ENCODE results near the gene MSMP.

The MSMP gene

DNA sequence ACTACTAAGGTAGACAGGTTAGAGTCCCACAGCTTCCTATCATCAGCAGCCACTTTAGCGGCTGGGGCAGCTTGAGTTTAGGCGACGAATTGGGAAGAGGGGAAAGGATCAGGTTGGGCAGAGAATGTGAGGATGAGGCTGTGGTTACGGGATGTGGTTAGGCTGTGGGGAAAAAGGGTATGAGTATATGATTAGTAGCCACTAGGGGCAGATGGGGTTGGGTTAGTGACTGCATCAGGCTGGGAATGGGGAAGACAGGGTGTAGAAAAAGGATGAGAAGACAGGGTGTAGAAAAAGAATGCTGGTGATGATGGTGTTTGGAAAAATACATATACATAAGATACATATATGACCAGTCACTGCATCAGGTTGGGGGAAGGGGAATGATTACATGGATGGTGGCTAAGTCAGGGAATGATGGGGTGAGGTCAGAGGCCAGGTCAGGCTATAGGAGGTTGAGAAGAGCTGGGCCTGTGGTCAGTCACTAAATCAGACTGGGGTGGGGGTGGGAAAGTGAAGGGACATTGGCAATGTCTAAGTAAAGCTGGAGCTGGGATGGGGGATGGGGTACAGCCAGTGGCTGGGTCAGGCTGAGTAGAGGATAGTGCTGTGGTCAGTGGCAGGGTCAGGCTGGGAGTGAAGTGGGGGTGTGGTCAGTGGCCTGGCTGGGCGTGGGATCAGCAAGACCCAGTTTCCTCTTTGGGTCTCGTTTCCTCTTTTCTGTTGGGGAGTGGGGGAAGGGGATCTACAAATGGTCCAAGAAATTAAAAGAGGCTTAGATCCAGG, 24.2 kb downstream of the MSMP start:
- in situ Hi-C loops (cut with HindIII; ENCODE audit: low pct_ligation_motif_present, low pct_unique_long_range_greater_than_20kb, low sequenced_read_pairs): no loop called here
- peak; percentile 83 for DNase-seq

DNA sequence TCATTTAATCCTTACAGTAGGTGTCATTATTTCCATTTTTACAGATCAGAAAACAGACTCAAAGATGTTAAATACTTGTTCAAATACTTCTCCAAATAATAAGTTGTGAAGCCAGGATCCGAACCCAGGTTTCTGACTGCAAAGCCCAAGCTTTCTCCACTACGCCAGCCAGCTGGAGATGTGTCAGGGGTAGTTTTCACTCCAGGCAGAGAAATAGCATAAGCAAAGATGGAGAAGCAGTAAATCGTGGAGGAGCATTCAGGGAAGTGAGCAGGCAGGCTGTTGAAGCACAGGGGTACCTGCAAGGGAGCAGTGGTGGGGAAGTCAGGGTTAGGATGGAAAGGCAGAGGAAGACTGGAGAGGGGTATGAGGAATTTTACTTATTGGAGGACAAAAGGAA, 25.0 kb downstream of the MSMP start:
- no peak for DNase-seq
- in situ Hi-C loops (cut with HindIII; ENCODE audit: low pct_ligation_motif_present, low pct_unique_long_range_greater_than_20kb, low sequenced_read_pairs): no loop called here

DNA sequence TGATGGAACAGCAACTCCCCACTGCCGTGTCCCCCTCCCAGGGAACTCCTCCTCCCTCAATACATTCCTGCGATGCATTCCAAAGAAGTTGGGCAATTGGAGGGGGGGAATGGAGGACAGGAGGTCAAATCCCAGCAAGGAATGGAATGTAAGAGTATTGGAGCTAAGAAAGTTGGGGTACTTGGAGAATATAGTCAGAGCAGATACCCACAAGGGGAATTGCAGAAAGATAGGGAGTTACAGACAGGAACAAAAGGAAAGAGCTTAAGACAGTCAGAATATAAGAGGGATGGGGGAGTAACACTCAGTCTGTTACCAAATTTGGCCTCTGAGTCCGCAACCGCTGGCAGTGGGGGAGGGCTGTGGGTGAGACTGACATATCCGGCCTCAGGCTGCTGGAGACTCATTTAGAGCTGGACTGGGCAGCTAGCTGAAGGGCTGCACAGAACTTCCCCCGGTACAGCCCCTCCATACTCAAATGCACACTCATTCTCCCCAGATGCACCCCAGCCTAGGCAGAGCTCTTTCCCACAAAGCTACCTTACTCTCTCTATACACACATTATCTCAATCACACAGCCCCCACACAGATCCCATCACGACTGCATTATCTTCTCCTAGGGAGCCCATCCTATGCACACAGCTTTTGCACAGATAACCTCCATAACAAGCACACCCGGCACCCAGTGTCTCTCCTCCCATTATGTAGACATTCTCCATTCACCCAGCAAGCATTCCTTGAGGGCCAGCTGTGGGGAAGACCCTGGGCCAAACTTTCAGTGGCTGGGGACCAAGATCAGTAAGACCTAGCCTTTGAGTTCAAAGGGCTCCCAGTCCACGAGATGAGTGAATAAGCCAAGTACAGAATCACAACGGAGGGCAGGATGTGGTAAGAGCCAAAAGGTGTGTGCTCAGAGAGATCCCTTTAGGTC, 25.8 kb downstream of the MSMP start:
- in situ Hi-C loops (cut with HindIII; ENCODE audit: low pct_ligation_motif_present, low pct_unique_long_range_greater_than_20kb, low sequenced_read_pairs): no loop called here

DNA sequence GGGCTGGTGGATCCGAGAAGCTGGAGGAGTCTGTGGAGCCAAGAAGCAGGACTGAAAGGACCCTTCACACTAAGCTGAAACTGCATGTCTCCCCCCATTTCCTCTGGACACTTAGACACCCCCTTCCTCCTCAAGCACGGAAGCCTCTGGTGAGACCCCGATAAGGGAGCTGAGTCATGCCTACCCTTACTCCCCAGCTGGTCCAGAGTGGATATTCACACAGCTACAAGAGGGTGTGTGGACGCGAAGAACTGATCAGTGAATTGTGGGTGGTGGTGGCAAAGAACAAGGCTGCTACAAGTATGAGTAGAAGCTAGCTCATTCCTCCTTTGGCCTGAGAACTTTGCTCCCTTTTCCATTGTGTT, 26.4 kb downstream of the MSMP start:
- in situ Hi-C loops (cut with HindIII; ENCODE audit: low pct_ligation_motif_present, low pct_unique_long_range_greater_than_20kb, low sequenced_read_pairs): no loop called here
- DNase-seq: no peak

More for the DNA sequence above, 25.8 kb downstream of the MSMP start:
- DNase-seq: peak; percentile 83

DNA sequence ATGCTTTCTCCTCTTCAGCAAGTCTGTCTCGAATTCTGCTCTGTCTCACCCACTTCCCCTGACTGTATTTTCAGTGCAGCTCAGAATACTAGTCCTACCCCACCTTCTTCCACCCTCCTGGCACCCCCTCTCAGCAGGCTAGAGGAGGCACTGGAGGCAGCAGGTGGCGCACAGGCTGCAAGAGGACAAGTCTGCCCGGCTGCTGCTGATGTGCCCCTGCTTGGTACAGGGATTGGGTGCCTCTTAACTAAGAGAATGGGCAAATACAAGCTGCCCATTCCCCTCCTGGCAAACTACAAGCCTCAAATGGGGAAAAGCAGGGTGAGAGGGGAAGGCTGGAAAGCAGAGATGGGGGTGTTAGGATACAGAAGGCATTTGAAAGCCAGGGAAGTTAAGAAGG, 27.1 kb downstream of the MSMP start:
- in situ Hi-C loops (cut with HindIII; ENCODE audit: low pct_ligation_motif_present, low pct_unique_long_range_greater_than_20kb, low sequenced_read_pairs): no loop called here
- DNase-seq: peak; percentile 72

DNA sequence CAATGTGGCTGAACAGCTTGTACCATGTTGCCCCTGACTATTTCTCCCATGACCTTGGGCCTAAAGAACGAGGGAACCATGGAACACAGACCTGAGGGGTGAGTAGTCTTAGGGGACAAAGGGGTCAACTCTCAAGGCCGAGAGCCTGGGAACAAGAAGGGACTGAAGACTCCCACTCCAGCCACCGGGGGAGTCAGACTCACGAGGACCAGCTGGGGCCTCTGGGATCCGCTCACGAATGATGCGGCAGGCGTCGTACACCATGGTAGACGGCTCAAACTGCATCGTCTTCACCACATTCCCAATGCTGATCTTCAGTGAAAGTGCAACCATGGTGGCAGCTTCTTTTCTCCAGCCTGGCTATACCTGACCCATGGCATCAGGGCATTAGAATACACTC, 28.7 kb downstream of the MSMP start:
- DNase-seq: no peak
- in situ Hi-C loops (cut with HindIII; ENCODE audit: low pct_ligation_motif_present, low pct_unique_long_range_greater_than_20kb, low sequenced_read_pairs): no loop called here

DNA sequence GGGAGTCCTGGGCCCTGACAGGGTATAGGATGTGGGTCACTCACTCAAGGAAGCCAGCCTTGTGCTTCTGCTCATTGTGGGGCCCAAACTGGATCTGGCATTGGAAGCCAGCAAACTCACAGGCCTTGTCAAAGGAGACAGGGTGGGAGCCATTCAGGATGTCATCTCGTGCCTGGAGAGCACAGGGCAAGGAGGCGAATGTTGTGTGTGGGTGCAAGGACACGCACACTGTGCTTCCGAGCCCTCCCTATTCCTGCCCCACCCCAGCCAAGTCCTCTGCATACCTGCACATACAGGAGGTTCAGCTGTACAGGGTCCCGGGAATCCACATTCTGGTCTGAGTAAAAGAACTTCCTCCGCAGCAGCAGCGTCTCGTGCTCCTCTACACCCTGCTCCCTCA, 30.2 kb downstream of the MSMP start:
- no peak for DNase-seq
- in situ Hi-C loops (cut with HindIII; ENCODE audit: low pct_ligation_motif_present, low pct_unique_long_range_greater_than_20kb, low sequenced_read_pairs): no loop called here

DNA sequence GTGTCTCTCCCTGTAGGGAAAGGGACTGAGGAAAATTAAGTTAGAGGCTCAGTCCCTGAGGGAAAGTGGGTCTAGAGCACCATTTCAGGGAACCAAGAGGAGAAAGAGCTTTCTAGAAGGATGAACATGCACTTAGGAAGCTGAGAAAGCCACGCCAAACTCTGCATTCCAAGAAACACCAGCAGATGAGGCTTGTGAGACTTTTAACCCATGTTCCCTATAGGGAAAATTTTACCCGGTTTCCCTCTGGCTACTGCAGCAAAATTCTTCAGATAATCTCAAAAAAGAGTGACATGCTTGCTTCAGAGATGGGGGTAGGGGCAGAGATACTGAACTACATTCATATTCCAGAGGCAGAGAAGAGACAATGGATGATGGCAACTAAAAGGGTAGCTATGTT, 30.6 kb downstream of the MSMP start:
- no peak for DNase-seq
- in situ Hi-C loops (cut with HindIII; ENCODE audit: low pct_ligation_motif_present, low pct_unique_long_range_greater_than_20kb, low sequenced_read_pairs): no loop called here

DNA sequence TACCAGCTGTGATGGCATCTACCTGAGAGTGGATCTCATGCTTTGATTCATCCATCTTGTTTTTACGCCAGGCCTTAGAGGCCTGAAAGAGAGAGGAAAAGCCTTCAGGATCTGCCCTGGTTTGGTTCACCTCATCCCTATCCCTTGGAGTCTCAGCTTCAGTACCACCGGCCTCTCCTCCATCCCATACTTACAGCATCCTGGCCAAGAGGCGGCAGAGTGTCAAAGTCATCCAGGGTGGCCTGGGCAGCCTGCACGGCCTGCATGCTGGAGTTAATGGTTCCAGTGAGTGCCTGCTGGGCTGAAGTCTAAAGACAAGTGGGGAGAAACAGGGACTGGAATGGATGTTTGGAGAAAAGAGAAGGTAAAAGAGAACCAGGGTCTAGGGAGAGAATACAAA, 34.5 kb downstream of the MSMP start:
- no peak for DNase-seq
- in situ Hi-C loops (cut with HindIII; ENCODE audit: low pct_ligation_motif_present, low pct_unique_long_range_greater_than_20kb, low sequenced_read_pairs): no loop called here

DNA sequence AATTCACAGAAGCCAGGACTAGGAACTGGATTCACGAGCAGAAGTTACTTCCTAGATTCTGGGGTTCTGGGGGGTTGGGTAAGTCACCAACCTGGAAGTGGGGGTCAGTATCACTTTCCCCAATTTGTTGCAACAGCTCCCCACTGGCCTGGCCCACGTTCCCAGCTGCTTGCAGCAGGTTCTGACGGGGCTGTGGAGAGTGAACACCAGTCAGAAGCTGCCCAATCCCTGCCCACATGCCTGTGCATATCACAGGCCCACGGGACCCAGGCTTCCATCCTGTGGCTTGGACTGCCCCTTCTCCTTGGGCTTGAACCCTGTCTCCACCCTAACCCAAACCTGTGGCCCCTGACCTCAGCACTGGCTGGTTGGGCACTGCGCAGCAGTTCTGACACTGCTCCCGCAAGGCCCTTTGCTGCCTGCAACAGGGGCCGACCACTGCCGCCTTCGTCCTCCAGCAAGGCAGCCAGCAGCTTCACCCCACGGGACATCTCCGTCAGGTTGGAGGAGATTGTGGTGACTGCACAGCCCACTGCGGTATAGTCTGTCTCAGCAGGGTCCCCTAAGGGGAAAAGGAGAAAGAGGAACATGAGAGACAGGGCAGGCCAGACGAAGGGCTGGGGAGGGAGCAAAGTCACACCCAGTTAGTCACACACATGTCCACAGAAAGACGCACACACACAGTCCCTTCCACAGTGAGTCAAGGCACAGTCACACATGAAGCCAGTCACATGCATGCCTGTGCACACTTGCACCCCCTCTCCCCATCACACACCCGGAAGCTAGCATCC, 35.2 kb downstream of the MSMP start:
- in situ Hi-C loops (cut with HindIII; ENCODE audit: low pct_ligation_motif_present, low pct_unique_long_range_greater_than_20kb, low sequenced_read_pairs): no loop called here
- no peak for DNase-seq

DNA sequence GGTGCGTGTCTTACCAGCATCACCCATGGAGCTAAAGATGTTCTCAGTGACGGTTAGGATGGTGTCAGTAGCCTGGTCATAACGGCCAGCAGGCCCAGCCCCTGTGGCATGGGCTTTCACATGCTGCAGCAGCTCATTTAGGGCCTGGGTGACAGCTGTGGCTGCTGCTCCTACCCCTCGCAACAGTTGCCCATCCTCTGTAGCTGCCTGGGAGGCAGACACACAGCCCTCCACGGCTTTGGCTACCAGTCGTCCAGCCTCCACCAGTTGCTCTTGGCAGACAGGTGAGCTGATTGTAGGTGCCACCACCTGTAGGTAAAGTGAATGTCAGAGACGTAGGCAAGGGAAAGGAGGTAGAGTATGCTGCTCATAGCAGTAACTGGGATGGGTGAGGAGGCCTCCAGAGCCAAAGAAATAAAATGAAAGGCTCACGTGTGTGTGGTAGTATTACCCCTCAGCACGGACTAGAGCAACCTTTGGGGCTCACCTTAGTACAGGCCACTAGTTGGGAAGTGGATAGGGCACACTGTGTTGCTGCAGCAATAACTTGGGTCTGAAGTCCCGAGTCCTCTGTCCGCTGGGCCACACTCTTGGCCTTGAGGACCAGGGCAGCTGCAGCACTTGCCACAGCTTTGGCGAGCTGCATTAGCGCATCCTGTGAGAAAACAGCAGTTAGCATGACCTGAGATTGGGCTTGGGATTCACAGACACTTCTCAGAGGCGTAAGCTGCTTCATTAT, 36.8 kb downstream of the MSMP start:
- in situ Hi-C loops (cut with HindIII; ENCODE audit: low pct_ligation_motif_present, low pct_unique_long_range_greater_than_20kb, low sequenced_read_pairs): no loop called here
- DNase-seq: no peak

DNA sequence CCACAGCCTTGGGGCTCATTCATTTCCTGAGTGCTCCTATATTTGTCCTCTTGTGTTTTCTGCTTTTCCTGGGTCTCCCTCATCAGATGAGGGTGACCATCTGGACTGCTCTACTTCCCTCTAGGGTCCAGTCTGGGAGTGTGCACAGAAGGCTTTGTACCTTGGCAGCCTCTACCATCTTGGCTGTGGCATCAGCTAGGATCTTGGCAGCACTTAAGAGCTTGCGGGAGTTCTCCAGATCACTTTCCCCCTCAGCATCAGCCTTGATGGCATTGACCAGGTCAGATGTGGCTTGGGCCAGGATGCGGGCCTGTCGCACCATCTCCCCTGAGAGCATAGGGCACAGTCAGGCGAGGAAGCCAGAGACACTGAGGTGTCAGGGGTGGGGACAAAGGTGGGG, 37.8 kb downstream of the MSMP start:
- DNase-seq: no peak
- in situ Hi-C loops (cut with HindIII; ENCODE audit: low pct_ligation_motif_present, low pct_unique_long_range_greater_than_20kb, low sequenced_read_pairs): no loop called here

DNA sequence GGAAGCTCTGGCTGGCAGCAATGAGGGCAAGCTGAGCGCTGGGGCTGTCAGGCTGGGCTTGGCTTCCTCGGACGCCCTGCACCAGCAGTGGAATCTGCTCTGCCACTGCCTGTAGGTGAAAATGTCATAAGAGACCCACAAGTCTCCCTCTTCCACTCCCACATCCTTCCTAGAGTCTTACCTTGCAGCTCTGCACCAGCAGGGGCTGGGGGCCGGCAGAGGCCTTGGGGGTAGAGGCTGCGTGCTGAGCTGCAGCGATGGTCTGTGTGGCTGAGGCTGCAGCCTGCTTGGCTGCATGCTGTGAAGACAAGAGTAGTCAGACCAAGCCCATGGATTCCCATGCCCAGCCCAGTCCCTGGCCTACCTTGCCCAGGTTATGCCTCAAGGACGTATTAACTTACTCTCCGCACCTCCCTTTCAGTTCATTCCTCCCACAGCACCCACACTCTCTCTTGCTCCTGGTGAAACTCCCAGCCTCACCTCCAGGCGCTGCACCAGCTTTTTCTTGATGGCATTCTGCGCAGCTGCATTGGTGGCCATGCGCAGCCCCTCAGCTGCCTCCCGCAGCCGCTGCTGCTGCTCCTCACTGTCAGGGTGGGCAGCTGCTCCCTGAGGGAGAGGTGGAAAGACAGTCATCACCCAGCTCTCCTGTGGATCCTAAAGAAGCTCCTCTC, 39.4 kb downstream of the MSMP start:
- in situ Hi-C loops (cut with HindIII; ENCODE audit: low pct_ligation_motif_present, low pct_unique_long_range_greater_than_20kb, low sequenced_read_pairs): no loop called here
- DNase-seq: no peak

DNA sequence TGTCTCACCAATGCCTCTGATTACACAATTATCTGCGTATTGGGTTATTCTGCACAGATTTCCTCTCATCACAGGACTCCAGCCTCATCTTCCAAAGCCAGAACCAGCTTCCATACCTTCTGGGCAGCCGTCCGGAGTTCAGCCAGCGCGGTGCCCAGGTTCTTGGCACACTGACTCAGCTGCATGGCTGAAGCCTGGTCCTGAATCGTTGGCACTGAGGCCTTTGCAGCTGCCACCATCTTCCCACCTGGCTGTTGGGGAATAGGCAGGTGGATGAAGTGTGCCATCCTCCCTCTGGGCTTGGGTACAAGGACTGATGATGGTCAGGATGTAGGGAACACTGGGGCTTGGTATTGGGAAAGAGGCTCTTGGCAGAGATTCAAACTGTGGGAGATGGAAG, 40.0 kb downstream of the MSMP start:
- no peak for DNase-seq
- in situ Hi-C loops (cut with HindIII; ENCODE audit: low pct_ligation_motif_present, low pct_unique_long_range_greater_than_20kb, low sequenced_read_pairs): no loop called here

DNA sequence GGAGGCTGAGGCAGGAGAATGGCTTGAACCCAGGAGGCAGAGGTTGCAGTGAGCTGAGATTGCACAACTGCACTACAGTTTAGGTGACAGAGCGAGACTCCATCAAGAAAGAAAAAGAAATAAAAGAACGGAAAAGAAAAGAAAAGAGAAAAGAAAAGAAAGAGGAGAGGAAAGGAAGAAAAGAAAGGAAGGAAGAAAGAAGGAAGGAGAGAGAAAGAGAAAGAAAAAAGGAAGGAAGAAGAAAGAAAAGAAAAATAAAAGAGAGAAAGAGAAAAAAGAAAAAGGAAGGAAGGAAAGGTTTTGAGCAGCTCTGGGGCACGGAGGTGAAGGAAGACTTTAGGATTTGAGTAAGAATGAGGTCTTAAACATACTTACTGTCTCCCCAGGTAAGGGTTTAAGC, 40.5 kb downstream of the MSMP start:
- in situ Hi-C loops (cut with HindIII; ENCODE audit: low pct_ligation_motif_present, low pct_unique_long_range_greater_than_20kb, low sequenced_read_pairs): no loop called here
- no peak for DNase-seq

DNA sequence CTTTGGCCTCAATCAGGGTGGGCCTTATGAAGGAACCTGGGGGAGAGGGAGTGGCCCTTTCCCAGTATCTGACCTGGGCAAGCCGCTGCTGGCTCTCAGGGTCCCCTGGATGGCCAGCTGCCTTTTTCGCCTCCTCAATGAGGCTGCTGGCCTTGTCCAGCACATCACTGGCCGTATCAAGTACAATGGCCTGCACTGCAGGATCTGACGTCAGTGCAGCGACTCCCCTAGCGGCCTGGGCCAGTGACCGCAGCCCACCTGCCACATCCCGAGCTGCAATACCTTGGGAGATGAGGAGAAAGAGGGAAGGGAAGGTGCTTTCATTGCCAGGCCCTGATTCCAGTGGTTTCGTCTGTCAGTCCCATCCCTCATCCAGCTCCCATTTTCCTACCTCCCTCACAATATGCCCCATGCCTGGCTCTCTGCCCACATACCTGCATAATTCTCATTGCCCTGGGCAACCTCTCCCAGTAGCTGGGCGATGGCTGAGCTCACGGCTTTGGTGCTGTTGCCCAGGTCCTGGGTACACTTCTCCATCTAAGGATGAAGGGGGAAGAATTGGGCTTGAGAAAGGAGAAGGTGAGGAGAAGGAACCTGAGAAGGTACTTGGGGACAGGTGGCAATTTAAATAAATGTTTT, 41.2 kb downstream of the MSMP start:
- in situ Hi-C loops (cut with HindIII; ENCODE audit: low pct_ligation_motif_present, low pct_unique_long_range_greater_than_20kb, low sequenced_read_pairs): no loop called here
- no peak for DNase-seq

DNA sequence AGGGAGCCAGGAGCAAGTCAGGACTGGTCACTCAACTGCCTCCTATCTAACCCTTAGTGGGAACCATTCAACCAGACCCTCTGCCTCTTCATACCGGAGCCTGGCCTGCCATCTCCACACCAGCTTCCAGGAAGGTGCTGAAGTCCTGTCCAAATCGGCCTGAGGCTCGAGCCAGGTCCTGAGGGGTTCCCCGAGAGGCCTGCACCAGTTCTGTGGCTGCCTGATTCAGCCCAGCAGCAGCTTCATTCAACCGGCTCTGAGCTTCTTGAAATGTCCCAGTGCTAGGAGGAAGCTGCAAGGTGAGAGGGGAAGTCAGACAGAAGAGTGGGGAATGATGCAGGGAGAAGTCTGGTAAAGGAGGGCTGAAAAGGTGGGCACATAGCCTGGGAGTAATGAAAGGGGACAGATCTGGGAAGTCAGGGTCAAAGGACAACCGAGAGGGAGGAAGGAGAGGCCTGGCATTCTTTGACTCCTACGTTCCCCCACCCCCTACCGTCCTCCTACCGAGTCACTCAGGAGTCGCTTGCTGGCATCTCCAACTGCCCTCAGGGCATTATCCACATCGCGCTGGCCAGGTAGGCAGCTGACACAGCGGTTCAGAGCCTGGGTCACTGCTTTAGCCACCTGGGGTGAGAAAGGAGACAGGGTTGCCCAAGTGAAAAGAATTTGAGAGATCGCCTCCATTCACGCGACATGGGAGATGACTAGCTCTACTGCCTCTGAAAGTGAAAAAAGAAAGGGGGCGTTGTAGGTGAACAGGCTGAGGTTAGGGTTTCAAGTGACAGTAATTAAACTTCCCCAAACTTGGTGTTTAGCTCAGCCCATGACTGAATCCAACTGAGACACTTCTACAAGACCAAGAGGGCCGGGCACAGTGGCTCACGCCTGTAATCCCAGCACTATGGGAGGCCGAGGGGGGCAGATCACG, 42.3 kb downstream of the MSMP start:
- in situ Hi-C loops (cut with HindIII; ENCODE audit: low pct_ligation_motif_present, low pct_unique_long_range_greater_than_20kb, low sequenced_read_pairs): no loop called here
- no peak for DNase-seq

All from ACHN (cell line).